Smooth muscle cell (in vitro differentiated cells): ENCODE measurements around the gene PFKM. TPM values are rescaled to one million over a fixed set of nuclear protein-coding genes. Genes with fewer than 3 reads are reported as not detected.
"Not testable (repeated sequence)": the region's sequence is repeated elsewhere in the genome, so short reads cannot be mapped to it uniquely, and the experiment has no call there.

Experiments
- DNase-seq: peaks from one replicate; lab custom pipeline; 2025; ENCODE audit not compliant: unreplicated experiment; lab: John Stamatoyannopoulos, UW
- H2AFZ ChIP-seq: fragments of 200-600 bp; sonication (generic); 2 replicates; pipeline ENCODE4 v1.6.0; 2016; ENCODE audit warnings: antibody characterized with exemption, low read depth, mild to moderate bottlenecking
- H3F3A ChIP-seq: fragments of 200-600 bp; sonication (generic); 2 replicates; pipeline ENCODE4 v1.6.0; 2017; ENCODE audit warnings: antibody characterized with exemption, low read depth
- H3K27ac ChIP-seq: fragments of 200-600 bp; sonication (generic); 2 replicates; pipeline ENCODE4 v1.5.1; 2016; ENCODE audit warnings: low read depth, mild to moderate bottlenecking
- H3K27me3 ChIP-seq: fragments of 200-600 bp; sonication (generic); 2 replicates; pipeline ENCODE4 v1.6.1; 2016; ENCODE audit warnings: low read depth, mild to moderate bottlenecking
- H3K36me3 ChIP-seq: fragments of 200-600 bp; sonication (generic); 2 replicates; pipeline ENCODE4 v1.5.1; 2016; ENCODE audit warnings: low read depth
- H3K4me1 ChIP-seq: fragments of 200-600 bp; sonication (generic); 2 replicates; pipeline ENCODE4 v1.5.1; 2016; ENCODE audit warnings: low read depth
- H3K4me2 ChIP-seq: fragments of 200-600 bp; sonication (generic); 2 replicates; pipeline ENCODE4 v1.6.0; 2016; ENCODE audit warnings: mild to moderate bottlenecking
- H3K4me3 ChIP-seq: fragments of 200-600 bp; sonication (generic); 2 replicates; pipeline ENCODE4 v1.5.1; 2016; ENCODE audit warnings: mild to moderate bottlenecking
- H3K79me2 ChIP-seq: fragments of 200-600 bp; sonication (generic); 2 replicates; pipeline ENCODE4 v1.6.0; 2016; ENCODE audit warnings: low read depth, mild to moderate bottlenecking
- H3K9ac ChIP-seq: fragments of 200-600 bp; sonication (generic); 2 replicates; pipeline ENCODE4 v1.6.0; 2016; ENCODE audit warnings: low read depth
- H3K9me3 ChIP-seq: fragments of 200-600 bp; sonication (generic); replicated peaks from 2 replicates; pipeline ENCODE4 v1.5.1; 2016; ENCODE audit warnings: low read depth
- H4K20me1 ChIP-seq: fragments of 200-600 bp; sonication (generic); 2 replicates; pipeline ENCODE4 v1.6.0; 2016; ENCODE audit warnings: low read depth
- WGBS: methylation state at CpG from one replicate; pipeline ENCODE4 v1.1.7; 2016; ENCODE audit warnings: low lambda C conversion rate; 5-methylcytosine and 5-hydroxymethylcytosine counted together
- polyA plus RNA-seq: library from polyadenylated mRNA; unstranded; fragments of >200 nt; fragmentation: Nextera tagmentation; extraction: Ambion mirVana; gene quantifications from 2 replicates; pipeline ENCODE4 v1.2.1, GENCODE V29; 2016
- total RNA-seq: library from RNA; depleted of rRNA; stranded (reverse); fragments of >200 nt; gene quantifications from 2 replicates; pipeline ENCODE4 v1.2.3, GENCODE V29; 2014
- TF ChIP-seq, protein P1 (sequence below): fragments of 200-600 bp; sonication (generic); IDR thresholded peaks from 2 replicates; pipeline ENCODE4 v1.5.1; 2017; ENCODE audit warnings: borderline replicate concordance, mild to moderate bottlenecking, antibody characterized with exemption; ENCODE audit not compliant: insufficient read depth, poor library complexity, severe bottlenecking

The PFKM gene
- total and polyA plus RNA-seq, 2 experiments from 2014 or later: 26.6 to 37.1 TPM

DNA sequence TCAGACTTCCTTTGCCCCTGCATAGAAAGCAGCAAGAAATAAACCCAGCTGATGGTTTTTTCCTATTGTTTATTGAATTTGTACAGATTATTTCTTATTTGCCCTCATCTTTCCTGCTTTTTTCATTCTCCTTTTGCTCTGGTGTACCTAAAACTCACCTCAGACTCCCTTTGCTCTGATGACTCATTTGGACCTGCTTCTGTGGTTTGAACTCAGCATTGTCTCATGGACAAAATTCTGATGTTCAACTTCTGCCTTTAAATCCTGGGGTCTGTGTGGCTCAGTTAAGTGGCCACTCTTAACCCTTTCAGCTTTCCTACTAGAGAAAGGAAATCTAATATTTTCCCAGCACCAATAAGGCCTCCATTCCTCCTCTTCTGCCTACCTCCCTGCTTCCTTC is 9.7 kb upstream of the PFKM start:
- H4K20me1 ChIP-seq: no peaks in the 10 kb centered on the region
- peaks cover 8% of the 10 kb centered on the region for H3K27me3 ChIP-seq
- DNase-seq: no peak
- H3K79me2 ChIP-seq: peaks cover 9% of the 10 kb centered on the region
- H3K4me3 ChIP-seq: no peak overlapping the region
- H3K36me3 ChIP-seq: no peaks in the 10 kb centered on the region
- H2AFZ ChIP-seq: no peak overlapping the region
- H3K27ac ChIP-seq: no peak overlapping the region
- H3K4me2 ChIP-seq: no peak overlapping the region
- H3K9ac ChIP-seq: no peak overlapping the region
- H3K4me1 ChIP-seq: peaks cover 11% of the 10 kb centered on the region
- H3F3A ChIP-seq: peaks cover 6% of the 10 kb centered on the region
- TF ChIP-seq, protein P1, sequence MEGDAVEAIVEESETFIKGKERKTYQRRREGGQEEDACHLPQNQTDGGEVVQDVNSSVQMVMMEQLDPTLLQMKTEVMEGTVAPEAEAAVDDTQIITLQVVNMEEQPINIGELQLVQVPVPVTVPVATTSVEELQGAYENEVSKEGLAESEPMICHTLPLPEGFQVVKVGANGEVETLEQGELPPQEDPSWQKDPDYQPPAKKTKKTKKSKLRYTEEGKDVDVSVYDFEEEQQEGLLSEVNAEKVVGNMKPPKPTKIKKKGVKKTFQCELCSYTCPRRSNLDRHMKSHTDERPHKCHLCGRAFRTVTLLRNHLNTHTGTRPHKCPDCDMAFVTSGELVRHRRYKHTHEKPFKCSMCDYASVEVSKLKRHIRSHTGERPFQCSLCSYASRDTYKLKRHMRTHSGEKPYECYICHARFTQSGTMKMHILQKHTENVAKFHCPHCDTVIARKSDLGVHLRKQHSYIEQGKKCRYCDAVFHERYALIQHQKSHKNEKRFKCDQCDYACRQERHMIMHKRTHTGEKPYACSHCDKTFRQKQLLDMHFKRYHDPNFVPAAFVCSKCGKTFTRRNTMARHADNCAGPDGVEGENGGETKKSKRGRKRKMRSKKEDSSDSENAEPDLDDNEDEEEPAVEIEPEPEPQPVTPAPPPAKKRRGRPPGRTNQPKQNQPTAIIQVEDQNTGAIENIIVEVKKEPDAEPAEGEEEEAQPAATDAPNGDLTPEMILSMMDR: no peak
- H3K9me3 ChIP-seq: no peaks in the 10 kb centered on the region

DNA sequence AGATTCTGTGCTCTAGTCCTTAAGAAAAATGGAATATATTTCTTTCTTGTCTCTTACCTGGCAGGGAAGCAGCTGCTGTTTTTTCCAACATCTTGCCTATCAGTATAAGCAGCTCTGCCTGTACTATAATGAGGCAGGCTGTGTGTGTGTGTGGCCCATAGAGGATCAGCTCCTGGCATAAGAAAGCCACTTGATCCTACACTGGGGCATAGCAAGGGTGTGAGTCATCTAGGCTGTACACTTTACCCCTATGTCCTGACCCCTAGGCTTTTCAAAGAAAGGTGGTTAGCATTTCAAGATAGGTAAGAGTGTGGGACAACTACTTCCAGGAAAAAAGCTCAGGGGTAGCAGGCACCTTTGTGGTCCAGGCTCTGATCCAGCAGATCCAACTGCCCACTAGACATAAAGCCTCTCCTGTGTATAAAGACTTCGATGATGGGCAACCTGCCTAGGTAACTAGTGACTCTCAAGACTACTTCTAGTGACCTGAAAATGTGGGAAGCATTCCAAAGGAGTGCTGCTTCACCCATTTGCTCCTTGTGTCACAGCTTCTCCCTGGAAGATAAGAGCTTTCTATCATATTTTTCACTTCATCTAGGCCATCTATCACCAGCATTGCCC is 8.4 kb upstream of the PFKM start:
- peaks cover 3% of the 10 kb centered on the region for H3F3A ChIP-seq
- no peaks in the 10 kb centered on the region for H3K9me3 ChIP-seq
- no peak overlapping the region for H3K9ac ChIP-seq
- no peaks in the 10 kb centered on the region for H3K36me3 ChIP-seq
- no peak overlapping the region for H3K4me3 ChIP-seq
- H2AFZ ChIP-seq: no peak overlapping the region
- peaks cover 8% of the 10 kb centered on the region for H3K27me3 ChIP-seq
- no peaks in the 10 kb centered on the region for H4K20me1 ChIP-seq
- WGBS: 91% methylated on average over 1 of the region's 1 CpG
- H3K79me2 ChIP-seq: no peaks in the 10 kb centered on the region
- H3K4me1 ChIP-seq: peaks cover 4% of the 10 kb centered on the region
- TF ChIP-seq, protein P1: no peak
- no peak overlapping the region for H3K4me2 ChIP-seq
- DNase-seq: no peak
- no peak overlapping the region for H3K27ac ChIP-seq

DNA sequence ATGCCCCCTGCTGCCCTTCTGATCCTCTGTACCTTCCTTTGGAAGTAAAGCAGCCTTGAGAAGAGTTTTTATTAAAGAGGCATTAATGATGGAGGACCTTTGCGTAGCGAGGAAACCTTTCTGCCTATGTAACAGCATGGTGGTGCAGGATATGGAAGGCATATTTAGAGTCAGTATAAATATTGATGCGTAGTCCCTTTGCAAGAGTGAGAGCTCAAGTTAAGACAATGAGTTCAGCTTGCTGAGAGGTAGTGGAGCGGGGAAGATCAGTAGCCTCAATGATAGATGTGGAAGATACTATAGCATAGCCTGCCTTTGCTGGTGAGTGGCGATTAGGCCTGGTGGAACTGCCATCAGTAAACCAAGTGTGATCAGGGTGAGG is 7.9 kb upstream of the PFKM start:
- not testable (repeated sequence) for H3K27ac ChIP-seq, H3K9me3 ChIP-seq, H3K4me3 ChIP-seq, H3K27me3 ChIP-seq, H2AFZ ChIP-seq, H3K4me1 ChIP-seq, H4K20me1 ChIP-seq, H3F3A ChIP-seq, H3K9ac ChIP-seq, H3K36me3 ChIP-seq, H3K4me2 ChIP-seq, DNase-seq, H3K79me2 ChIP-seq
- WGBS: 96% methylated on average over 5 of the region's 5 CpGs

DNA sequence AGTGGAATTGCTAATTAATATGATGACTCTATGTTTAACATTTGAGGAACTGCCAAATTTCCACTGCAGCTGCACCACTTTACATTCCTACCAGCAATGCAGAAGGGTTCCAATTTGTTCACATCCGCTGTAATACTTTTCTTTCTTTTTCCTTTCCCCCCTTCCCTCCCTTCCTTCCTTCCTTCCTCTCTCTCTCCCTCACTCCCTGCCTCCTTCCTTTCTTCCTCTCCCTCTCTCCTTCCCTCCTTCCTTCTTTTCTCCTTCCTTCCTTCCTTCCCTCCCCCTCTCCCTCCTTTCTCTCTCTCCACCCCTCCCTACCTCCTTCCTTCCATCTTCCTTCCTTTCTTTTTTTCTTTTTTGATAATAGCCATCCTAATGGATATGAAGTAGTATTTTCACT is 3.2 kb upstream of the PFKM start:
- Histone ChIP-seq H3F3A (no peaks in the 10 kb centered on the region), H3K36me3 (no peaks in the 10 kb centered on the region), H3K9me3 (no peaks in the 10 kb centered on the region), H3K27me3 (no peaks in the 10 kb centered on the region), H3K4me1 (peaks cover 14% of the 10 kb centered on the region), H3K4me3 (no peak overlapping the region), H3K4me2 (no peak overlapping the region), H3K27ac (no peak overlapping the region), H4K20me1 (no peaks in the 10 kb centered on the region), H3K79me2 (peaks cover 6% of the 10 kb centered on the region), H3K9ac (no peak overlapping the region), H2AFZ (no peak overlapping the region)
- no peak for DNase-seq
- TF ChIP-seq, protein P1: no peak
- 100% methylated on average over 1 of the region's 1 CpG for WGBS
